Mesodermal cell (in vitro differentiated cells): Measurements from ENCODE around the gene DENND2C.

Experiments used
- H3K27ac ChIP-seq: 2 replicates; pipeline ENCODE4 v1.7.0; 2013; ENCODE audit warnings: mild to moderate bottlenecking, low read depth, low read length, moderate library complexity; ENCODE audit not compliant: severe bottlenecking
- H3K36me3 ChIP-seq: 2 replicates; pipeline ENCODE4 v1.7.1; 2013; ENCODE audit warnings: mild to moderate bottlenecking, low read length, moderate library complexity; ENCODE audit not compliant: control insufficient read depth, insufficient read depth
- H3K4me1 ChIP-seq: one replicate; pipeline ENCODE4 v1.7.1; 2013; ENCODE audit warnings: mild to moderate bottlenecking, low read length; ENCODE audit not compliant: insufficient read depth, control insufficient read depth, poor library complexity, severe bottlenecking
- H3K4me3 ChIP-seq: 2 replicates; pipeline ENCODE4 v1.7.0; 2013; ENCODE audit warnings: low read length, control low read depth, mild to moderate bottlenecking; ENCODE audit not compliant: insufficient read depth, poor library complexity, severe bottlenecking; ENCODE audit errors: extremely low read depth
- H3K9me3 ChIP-seq: 2 replicates; pipeline ENCODE4 v1.7.1; 2013; ENCODE audit warnings: mild to moderate bottlenecking, low read length, moderate library complexity; ENCODE audit not compliant: control insufficient read depth
- WGBS, 2 experiments: methylation state at CpG; one replicate each; pipeline ENCODE4 v1.1.5; 2013; ENCODE audit warnings: missing lambda C conversion rate in 2 of 2; ENCODE audit not compliant: insufficient coverage in 2 of 2; 5-methylcytosine and 5-hydroxymethylcytosine counted together

The DENND2C gene

DNA sequence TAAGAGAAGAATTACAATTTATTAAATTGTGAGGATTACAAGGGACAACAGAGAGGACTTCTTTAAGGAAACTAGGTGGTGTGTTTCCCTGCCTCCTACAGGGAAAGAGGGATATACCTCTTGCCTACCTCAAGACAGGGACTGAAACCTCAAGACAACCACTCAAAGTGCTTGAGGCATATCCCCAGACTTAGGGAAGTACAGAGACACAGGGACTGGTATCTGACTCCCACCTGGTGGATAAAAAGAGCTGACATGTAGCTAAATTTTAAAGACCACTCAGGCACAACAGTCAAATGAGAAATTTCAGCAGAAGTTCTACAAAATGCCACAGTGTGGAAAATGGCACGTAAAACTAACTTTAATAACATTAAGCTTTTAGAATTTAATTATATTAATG is 21.3 kb downstream of the DENND2C start:
- no CpG with 5 or more reads among the region's 1 CpG for WGBS, 2 experiments
- H3K4me1 ChIP-seq = no peaks in the 10 kb centered on the region

DNA sequence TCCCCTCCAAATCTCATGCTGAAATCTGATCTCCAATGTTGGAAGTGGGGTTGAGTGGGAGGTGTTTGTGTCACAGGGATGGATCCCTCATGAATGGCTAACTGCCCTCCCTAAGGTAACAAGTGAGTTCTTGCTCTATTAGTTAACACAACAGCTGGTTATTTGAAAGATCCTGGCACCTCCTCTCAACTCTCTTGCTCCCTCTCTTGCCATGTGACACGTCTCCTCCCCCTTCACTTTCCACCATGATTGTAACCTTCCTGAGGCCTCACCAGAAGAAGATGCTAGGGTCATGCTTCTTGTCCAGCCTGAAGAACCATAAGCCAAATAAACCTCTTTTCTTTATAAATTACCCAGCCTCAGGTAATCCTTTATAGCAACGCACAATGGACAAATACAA is 28.5 kb downstream of the DENND2C start:
- Histone ChIP-seq H3K27ac (no peak overlapping the region), H3K9me3 (no peaks in the 10 kb centered on the region), H3K4me1 (no peaks in the 10 kb centered on the region), H3K4me3 (no peak overlapping the region), H3K36me3 (no peaks in the 10 kb centered on the region)
- WGBS, 2 experiments = 80 to 100% methylated on average over 2 of the region's 2 CpGs

More for the DNA sequence above, 21.3 kb downstream of the DENND2C start:
- H3K4me3 ChIP-seq = no peak overlapping the region
- no peaks in the 10 kb centered on the region for H3K36me3 ChIP-seq
- H3K27ac ChIP-seq = no peak overlapping the region
- H3K9me3 ChIP-seq = no peaks in the 10 kb centered on the region

DNA sequence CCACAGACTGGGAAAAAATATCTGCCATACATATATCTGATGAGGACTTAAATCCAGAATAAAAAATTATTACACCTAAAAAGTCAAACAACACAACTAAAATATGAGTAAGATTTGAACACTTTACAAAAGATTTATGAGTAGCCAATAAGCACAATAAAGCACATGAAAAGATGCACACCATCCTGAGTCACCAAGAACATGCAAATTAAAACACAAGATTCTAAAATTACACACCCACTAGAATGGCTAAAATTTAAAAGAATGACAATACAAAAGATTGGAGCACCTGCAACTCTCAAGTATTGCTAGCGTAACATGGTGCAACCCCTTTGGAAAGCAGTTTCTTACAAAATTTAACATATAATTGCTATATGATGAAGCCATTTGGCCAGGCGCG is 30.9 kb downstream of the DENND2C start:
- 100% methylated on average over 2 of the region's 3 CpGs; no CpG with 5 or more reads in 1 of the 2 experiments for WGBS, 2 experiments
- Histone ChIP-seq H3K36me3 (no peaks in the 10 kb centered on the region), H3K4me1 (no peaks in the 10 kb centered on the region), H3K9me3 (no peaks in the 10 kb centered on the region), H3K27ac (no peak overlapping the region), H3K4me3 (no peak overlapping the region)

DNA sequence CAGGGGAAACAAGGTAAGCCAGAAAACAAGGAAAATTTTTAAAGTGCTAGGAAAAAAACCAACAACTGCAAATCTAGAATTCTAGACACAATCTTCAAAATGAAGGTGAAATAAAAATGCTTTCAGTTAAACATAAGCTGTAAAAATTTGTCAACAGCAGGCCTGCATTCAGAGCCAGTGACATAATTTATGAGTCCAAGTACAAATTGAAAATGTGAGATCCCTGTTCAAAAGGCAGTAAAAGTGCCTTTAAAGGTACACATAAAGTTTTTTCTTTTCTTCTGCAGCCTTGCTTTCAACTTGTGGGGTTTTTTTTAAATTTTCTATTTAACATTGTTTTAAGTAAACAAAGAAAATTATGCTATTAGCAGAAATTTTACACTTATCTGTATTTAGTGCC is 37.4 kb downstream of the DENND2C start:
- H3K9me3 ChIP-seq = no peaks in the 10 kb centered on the region
- H3K4me1 ChIP-seq = no peaks in the 10 kb centered on the region
- no peak overlapping the region for H3K27ac ChIP-seq
- H3K4me3 ChIP-seq = no peak overlapping the region
- no peaks in the 10 kb centered on the region for H3K36me3 ChIP-seq

DNA sequence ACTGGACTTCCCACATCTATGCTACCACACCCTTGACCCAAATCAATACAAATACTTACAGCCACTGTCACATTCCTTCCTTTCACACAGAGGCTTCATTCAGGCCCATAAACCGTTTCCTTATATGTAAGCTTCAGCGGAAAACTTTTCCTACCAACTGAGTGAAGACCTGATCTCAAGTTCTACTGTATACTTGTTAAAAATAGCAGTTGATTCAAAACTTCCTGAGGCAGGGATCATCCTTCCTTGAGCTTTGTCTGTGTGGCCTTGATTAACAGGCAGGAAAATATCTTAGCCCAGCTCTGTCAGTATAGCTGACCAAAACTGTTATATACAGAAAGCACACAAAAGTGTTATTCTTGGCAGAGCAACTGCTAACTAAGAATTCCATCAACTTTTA is 42.7 kb downstream of the DENND2C start:
- Histone ChIP-seq H3K27ac (no peak overlapping the region), H3K36me3 (no peaks in the 10 kb centered on the region), H3K4me3 (no peak overlapping the region), H3K9me3 (no peaks in the 10 kb centered on the region), H3K4me1 (no peaks in the 10 kb centered on the region)
- no CpG with 5 or more reads among the region's 2 CpGs for WGBS, 2 experiments

GRCh38 chr1:114623364-114623763 is 46.5 kb downstream of the DENND2C start:
- Histone ChIP-seq H3K9me3 (no peaks in the 10 kb centered on the region), H3K4me1 (no peaks in the 10 kb centered on the region), H3K36me3 (no peaks in the 10 kb centered on the region), H3K4me3 (no peak overlapping the region), H3K27ac (no peak overlapping the region)
- no CpG with 5 or more reads among the region's 5 CpGs for WGBS, 2 experiments

- no peaks in the 10 kb centered on the region for H3K4me1 ChIP-seq
- WGBS, 2 experiments = 80% methylated on average over 1 of the region's 2 CpGs; no CpG with 5 or more reads in 1 of the 2 experiments
- H3K9me3 ChIP-seq = no peaks in the 10 kb centered on the region
- no peak overlapping the region for H3K4me3 ChIP-seq
- no peaks in the 10 kb centered on the region for H3K36me3 ChIP-seq
- no peak overlapping the region for H3K27ac ChIP-seq
Observed at GRCh38 chr1:114620419-114620818, 49.4 kb downstream of the DENND2C start.

GRCh38 chr1:114618606-114619005 is 51.2 kb downstream of the DENND2C start:
- Histone ChIP-seq H3K27ac (no peak overlapping the region), H3K9me3 (no peaks in the 10 kb centered on the region), H3K4me3 (no peak overlapping the region)

GRCh38 chr1:114610546-114611245 is 59.2 kb downstream of the DENND2C start:
- Histone ChIP-seq H3K9me3 (no peaks in the 10 kb centered on the region), H3K36me3 (no peaks in the 10 kb centered on the region), H3K4me1 (no peaks in the 10 kb centered on the region), H3K27ac (no peak overlapping the region), H3K4me3 (no peak overlapping the region)
- 93 to 98% methylated on average over 5 to 6 of the region's 9 CpGs for WGBS, 2 experiments

More at GRCh38 chr1:114618606-114619005, 51.2 kb downstream of the DENND2C start:
- H3K4me1 ChIP-seq = no peaks in the 10 kb centered on the region
- no peaks in the 10 kb centered on the region for H3K36me3 ChIP-seq

GRCh38 chr1:114609826-114610225 is 60.0 kb downstream of the DENND2C start:
- H3K4me3 ChIP-seq = no peak overlapping the region
- H3K9me3 ChIP-seq = no peaks in the 10 kb centered on the region
- 100% methylated on average over 1 of the region's 2 CpGs; no CpG with 5 or more reads in 1 of the 2 experiments for WGBS, 2 experiments
- H3K36me3 ChIP-seq = no peaks in the 10 kb centered on the region
- no peaks in the 10 kb centered on the region for H3K4me1 ChIP-seq
- H3K27ac ChIP-seq = no peak overlapping the region

- WGBS, 2 experiments = 93% methylated on average over 2 of the region's 3 CpGs; no CpG with 5 or more reads in 1 of the 2 experiments
- Histone ChIP-seq H3K4me1 (no peaks in the 10 kb centered on the region), H3K4me3 (no peak overlapping the region), H3K27ac (no peak overlapping the region), H3K36me3 (no peaks in the 10 kb centered on the region), H3K9me3 (no peaks in the 10 kb centered on the region)
Observed at GRCh38 chr1:114609026-114609425, 60.8 kb downstream of the DENND2C start.
